Measurements from ENCODE around the gene SPDYC. TPM values are rescaled to one million over a fixed set of nuclear protein-coding genes. Genes with fewer than 3 reads are reported as not detected.

Gene SPDYC
- total and polyA plus RNA-seq, 2 of the 13 experiments (the other 11 are each of a cell fraction or from before 2014, with no cell fraction given) = 0.15 to 0.33 TPM

- TF ChIP-seq GMEB1 (CRISPR knock-in tag; IDR thresholded peaks at IDR 0.05; ENCODE audit: borderline replicate concordance) (no peak), ZMYM4 (CRISPR knock-in tag; IDR thresholded peaks at IDR 0.05) (no peak), ZBED4 (CRISPR knock-in tag; IDR thresholded peaks at IDR 0.05; ENCODE audit: borderline replicate concordance) (no peak), NFAT5 (CRISPR knock-in tag; IDR thresholded peaks at IDR 0.05) (no peak), ZNF782 (CRISPR knock-in tag; IDR thresholded peaks at IDR 0.05; ENCODE audit: borderline replicate concordance) (no peak), ELF3 (CRISPR knock-in tag; IDR thresholded peaks at IDR 0.05) (no peak), IRF9 (CRISPR knock-in tag; IDR thresholded peaks at IDR 0.05; ENCODE audit: borderline replicate concordance) (no peak), THRA (CRISPR knock-in tag; IDR thresholded peaks at IDR 0.05; ENCODE audit: borderline replicate concordance) (no peak)
Measured at GRCh38 chr11:65147352-65148075, 22.5 kb upstream of the SPDYC start (continued).

Measured in HepG2 (cell line).